COLO668 (cell line): ENCODE measurements around the gene BORCS6.

Experiments
- DNase-seq: peaks from one replicate; lab custom pipeline; 2025; ENCODE audit not compliant: unreplicated experiment; lab: John Stamatoyannopoulos, UW

Gene BORCS6

GRCh38 chr17:8212312-8213180 is 22.6 kb upstream of the BORCS6 start:
- DNase-seq, result no peak

- DNase-seq, result peak; percentile 7
Observed at GRCh38 chr17:8210761-8211458, 20.9 kb upstream of the BORCS6 start.

- DNase-seq, result peak; percentile 88
Observed at GRCh38 chr17:8209907-8210760, 20.2 kb upstream of the BORCS6 start, which contains the start of gene AURKB. AURKB (minus strand) TSS chr17:8210575; CDS start chr17:8210224, 351 bp downstream.

GRCh38 chr17:8206536-8206935 is 16.6 kb upstream of the BORCS6 start:
- DNase-seq, result no peak

- no peak for DNase-seq
Observed at GRCh38 chr17:8204761-8205555, 15.0 kb upstream of the BORCS6 start.

DNA sequence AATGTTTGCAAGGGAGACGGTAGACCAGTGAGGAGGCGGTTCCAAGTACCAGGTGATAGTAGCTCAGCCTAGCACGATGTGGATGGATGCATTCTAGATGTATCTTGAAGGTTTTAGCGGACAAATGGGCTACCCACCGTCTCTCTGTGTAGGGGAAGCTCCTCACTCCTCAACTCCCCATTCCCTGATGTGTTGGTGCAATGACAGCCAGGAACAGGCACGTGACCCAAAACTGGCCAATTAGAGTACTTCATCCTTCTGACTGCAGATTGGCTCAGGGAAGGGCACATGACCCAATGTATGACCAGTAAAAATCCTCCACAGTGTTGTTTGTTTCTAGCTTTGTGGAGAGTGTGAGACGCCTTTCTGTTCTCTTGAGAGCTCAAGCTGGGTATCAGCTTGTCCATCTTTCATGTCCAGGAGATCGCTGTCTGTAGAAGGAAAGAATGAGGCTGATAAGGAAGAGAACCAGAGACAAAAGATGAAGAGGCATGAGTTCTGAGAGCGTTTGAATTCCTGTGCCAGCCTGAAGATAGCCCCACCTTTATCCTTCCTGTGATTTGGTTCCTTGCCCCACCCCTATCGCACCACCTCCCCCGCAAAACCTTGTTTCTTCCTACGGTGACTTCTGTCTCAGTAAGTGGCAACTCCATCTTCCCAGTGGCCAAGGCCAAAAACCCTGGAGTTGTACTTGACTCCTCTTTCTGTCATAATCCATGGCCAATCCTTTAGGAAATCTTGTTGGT is 2.3 kb upstream of the BORCS6 start:
- DNase-seq, result peak; percentile 61

DNA sequence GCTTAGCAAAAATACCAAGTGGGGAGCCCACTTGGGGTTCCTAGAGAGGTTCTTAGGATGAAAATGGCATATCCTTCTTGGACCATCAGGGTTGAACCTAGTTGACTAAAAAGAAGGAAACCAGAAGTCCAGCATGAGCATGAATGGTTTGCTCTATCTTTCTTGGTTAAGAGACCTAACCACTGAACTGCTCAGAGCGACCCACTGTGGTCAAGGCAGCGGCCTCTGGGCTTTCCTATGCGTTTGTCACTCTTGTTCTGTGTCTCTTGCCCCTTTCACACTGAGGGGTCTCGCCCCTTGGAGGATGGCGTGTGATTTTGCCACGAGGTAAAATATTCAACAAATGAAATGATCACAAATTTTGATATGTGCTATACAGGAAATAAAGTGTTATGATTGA is 526 bp upstream of the BORCS6 start:
- no peak for DNase-seq

- DNase-seq, result peak; percentile 22
Observed at GRCh38 chr17:8189041-8189710, 804 bp downstream of the BORCS6 start.

DNA sequence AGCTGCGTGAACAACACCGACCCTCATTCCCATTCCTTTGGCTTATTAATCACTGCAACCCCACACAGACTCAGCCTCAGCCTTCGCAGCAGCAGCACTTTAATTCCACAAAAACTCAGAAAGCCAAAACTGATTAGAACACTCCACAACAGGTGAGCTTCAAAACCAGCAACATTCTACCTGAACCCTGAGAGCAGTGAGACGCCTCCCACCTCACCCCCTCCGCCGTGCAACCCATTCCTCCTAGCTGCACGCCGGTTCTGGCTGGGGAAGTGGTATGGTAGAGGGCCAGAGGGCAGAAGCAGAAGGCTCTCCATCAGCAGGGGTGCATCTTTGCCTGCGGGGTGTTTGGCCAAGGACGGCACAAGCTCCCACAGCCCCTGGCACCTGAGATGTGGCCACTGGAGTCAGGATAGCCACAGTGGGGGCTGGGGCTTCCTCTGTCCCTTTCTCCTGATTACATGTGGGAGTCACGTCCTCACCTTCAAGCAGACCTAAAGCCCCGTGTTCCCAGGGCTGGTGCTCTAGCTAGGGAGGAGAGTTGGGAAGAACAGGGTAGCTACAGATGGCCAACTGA is 1.6 kb downstream of the BORCS6 start:
- DNase-seq, result peak; percentile 10

- peak; percentile 85 for DNase-seq
Observed at GRCh38 chr17:8187517-8188262, 2.3 kb downstream of the BORCS6 start.

DNA sequence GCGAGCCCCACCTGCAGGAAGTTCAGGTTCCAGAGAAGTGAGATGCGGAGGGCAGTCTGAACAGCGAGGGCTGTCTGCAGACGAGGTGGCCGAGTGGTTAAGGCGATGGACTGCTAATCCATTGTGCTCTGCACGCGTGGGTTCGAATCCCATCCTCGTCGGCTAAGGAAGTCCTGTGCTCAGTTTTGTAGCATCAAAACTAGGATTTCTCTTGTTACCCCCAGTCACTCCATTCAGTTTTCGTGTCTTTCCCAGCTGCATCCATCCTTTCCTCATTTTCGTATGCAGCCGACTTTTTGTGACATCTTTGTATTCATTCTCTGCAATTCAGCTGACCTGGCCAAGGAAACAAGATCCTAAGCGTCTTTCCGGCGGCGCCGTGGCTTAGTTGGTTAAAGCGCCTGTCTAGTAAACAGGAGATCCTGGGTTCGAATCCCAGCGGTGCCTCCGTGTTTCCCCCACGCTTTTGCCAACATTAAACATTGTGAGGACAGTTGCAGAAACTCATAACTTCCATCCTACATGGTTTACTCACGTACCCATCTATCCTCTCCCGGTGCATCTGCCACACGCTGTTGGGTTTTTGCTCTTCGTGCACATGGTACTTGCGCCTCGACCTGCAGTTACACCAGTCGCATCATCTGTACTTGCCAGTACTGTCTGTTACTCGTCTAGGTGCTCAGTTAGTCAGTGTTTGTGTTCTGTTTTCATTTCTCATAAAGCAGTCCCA is 3.0 kb downstream of the BORCS6 start:
- DNase-seq, result peak; percentile 83

- DNase-seq, result no peak
Observed at GRCh38 chr17:8186446-8186786, 3.6 kb downstream of the BORCS6 start.

DNA sequence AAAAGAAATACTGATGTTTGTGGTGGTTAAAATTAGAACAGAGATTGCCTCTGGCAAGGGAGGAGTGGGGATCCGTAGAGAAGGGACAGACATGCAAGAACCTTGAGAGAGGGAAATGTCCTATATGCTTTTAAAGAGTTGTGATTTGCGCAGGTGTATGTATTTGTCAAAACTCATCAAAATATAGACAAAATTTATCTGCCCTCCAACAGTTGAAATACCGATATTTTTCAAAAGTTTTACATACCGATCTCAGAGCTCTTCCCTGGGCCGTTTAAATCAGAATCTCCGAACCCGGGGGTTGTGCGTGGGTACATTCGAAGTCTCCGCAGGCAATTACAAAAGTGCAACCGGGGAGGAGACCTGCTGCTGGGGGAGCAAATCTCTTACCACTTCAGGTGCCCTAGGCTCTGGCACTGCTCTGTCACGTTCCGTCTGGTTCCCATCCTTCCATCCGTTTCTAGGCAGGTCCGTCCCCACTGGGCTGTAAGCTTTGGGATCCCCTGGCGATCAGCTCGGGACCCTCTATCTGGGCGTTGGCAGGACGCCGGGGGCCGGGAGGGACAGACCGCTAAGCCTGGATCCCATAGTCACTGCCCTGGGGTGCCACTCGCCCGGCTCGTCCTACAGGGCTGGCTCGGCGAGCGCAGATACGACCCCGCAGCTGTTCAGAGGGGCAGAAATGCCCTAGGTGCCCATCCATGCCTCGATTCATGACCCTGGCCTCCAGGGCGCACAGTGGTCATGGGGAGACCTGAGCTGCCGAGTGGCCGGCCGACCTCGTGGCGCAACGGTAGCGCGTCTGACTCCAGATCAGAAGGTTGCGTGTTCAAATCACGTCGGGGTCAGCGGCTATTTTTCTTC is 4.2 kb downstream of the BORCS6 start:
- DNase-seq, result peak; percentile 56

DNA sequence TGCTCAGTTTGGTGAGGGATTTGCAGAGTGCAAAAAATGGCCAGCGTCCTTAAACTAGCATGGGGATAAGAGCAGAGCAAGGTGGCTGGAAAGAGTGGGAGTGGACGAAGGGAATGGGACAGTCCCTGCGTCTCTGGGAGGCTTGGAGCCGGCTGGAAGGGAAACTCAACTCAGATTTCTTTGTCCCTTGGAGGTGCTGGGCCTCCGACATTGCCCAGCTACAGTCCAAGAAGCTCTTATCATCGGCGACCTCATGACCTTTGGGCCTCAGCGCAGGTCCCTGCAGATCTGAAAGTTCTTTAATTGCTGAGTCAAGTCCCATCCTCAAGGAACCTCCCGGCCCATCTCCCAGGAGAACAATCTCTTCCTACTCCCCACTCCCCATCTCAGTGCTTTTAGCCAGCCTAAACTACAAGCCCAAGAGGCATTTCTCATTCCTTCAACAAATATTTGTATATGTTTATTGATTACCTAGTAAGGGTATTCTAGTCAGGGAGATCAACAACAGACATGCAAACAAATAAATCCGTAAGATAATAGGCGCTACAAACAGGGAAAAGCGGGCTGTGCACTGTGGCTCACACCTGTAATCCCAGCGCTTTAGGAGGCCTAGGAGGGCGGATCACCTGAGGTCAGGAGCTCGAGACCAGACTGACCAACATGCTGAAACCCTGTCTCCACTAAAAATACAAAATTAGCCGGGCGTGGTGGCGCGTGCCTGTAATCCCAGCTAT is 12.8 kb downstream of the BORCS6 start:
- no peak for DNase-seq

DNA sequence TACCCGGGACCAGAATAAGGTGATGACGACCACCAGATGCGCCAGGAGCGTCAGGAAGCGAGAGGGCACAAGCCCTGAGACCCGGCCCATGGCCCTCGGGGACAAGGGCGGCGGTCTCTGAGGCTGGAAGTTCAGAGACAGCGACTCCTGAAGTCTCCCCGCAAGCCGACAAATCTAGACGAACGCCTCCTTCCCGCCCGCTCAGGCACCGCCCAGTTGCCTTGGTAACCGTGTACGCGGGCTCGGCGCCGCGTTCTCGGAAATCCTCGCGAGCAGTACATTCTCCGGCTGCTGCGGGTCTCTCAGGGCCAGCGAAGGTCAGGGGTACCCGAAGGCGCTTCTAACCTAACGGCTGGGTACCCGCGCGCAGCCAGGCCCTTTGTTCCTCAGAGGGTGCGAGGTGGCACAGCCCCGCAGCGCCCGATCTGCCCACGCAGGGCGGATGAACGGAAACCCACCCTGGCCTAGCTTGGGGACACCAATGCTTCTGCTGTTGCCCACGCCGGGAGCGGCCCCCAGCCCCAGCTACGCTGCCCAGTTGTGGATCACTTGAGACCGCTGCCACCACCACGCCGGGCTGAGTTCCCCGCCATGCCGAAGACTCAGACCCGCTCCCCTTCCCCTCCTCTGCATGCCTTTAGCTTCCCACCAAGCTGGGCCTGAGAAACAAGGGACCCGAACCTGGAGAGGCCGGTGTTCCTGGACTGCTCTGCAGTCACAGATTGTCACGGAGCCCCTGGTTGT is 13.6 kb downstream of the BORCS6 start, which contains the start of gene TMEM107:
Gene TMEM107, minus strand, starts transcription at position 184 of the 744 bp plus-strand sequence. Its CDS starts 94 bp downstream, at position 90.
- peak; percentile 83 for DNase-seq
